ENCODE measurements around the gene NECTIN1. TPM values are rescaled to one million over a fixed set of nuclear protein-coding genes. Genes with fewer than 3 reads are reported as not detected.

NECTIN1 gene
- total and polyA plus RNA-seq, 2 of the 13 experiments (the other 11 are each of a cell fraction or from before 2014, with no cell fraction given), result 3.9 to 7.3 TPM

- TF ChIP-seq SOX13 (IDR thresholded peaks at IDR 0.05), result peak; percentile 53; the same call in 1 of the 2 replicates
- TF ChIP-seq SOX13 (CRISPR knock-in tag; conservative IDR thresholded peaks at IDR 0.05 in 1 of 2, IDR thresholded peaks at IDR 0.05 in 1 of 2), result peak in 1 of 2 experiments; percentile 79; a peak in 2 of 4 replicates
- peak in 1 of 2 experiments; percentile 62; a peak in 1 of 4 replicates for TF ChIP-seq EP300 (IDR thresholded peaks at IDR 0.05; ENCODE audit: low read depth in 2 of 2, low read length in 2 of 2)
- peak; percentile 45; the same call in 1 of the 2 replicates for TF ChIP-seq EP300 (CRISPR knock-in tag; IDR thresholded peaks at IDR 0.05; ENCODE audit: borderline replicate concordance)
- peak; percentile 58; the same call in 1 of the 2 replicates for TF ChIP-seq FOXC1 (CRISPR knock-in tag; IDR thresholded peaks at IDR 0.05; ENCODE audit: borderline replicate concordance)
- peak; percentile 33; the same call in 1 of the 2 replicates for TF ChIP-seq ZMYM4 (CRISPR knock-in tag; IDR thresholded peaks at IDR 0.05)
- TF ChIP-seq PHF8 (CRISPR knock-in tag; IDR thresholded peaks at IDR 0.05), result 0 out of 2 replicates have a peak, but pooled peaks have one; percentile 28
- peak; percentile 18; the same call in 1 of the 2 replicates for TF ChIP-seq SMAD3 (CRISPR knock-in tag; IDR thresholded peaks at IDR 0.05)
- TF ChIP-seq, protein P1, sequence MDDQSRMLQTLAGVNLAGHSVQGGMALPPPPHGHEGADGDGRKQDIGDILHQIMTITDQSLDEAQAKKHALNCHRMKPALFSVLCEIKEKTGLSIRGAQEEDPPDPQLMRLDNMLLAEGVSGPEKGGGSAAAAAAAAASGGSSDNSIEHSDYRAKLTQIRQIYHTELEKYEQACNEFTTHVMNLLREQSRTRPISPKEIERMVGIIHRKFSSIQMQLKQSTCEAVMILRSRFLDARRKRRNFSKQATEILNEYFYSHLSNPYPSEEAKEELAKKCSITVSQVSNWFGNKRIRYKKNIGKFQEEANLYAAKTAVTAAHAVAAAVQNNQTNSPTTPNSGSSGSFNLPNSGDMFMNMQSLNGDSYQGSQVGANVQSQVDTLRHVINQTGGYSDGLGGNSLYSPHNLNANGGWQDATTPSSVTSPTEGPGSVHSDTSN (CRISPR knock-in tag; IDR thresholded peaks at IDR 0.05; ENCODE audit: borderline replicate concordance), result no peak
- TF ChIP-seq CREB1 (IDR thresholded peaks at IDR 0.05), result no peak
- TF ChIP-seq CREB1 (CRISPR knock-in tag; IDR thresholded peaks at IDR 0.05), result no peak
- no peak for TF ChIP-seq ATAD3A (CRISPR knock-in tag; IDR thresholded peaks at IDR 0.05)
- TF ChIP-seq ATF3 (CRISPR knock-in tag; IDR thresholded peaks at IDR 0.05), result no peak
- TF ChIP-seq ZNF468 (CRISPR knock-in tag; IDR thresholded peaks at IDR 0.05), result no peak
- TF ChIP-seq, protein P2, sequence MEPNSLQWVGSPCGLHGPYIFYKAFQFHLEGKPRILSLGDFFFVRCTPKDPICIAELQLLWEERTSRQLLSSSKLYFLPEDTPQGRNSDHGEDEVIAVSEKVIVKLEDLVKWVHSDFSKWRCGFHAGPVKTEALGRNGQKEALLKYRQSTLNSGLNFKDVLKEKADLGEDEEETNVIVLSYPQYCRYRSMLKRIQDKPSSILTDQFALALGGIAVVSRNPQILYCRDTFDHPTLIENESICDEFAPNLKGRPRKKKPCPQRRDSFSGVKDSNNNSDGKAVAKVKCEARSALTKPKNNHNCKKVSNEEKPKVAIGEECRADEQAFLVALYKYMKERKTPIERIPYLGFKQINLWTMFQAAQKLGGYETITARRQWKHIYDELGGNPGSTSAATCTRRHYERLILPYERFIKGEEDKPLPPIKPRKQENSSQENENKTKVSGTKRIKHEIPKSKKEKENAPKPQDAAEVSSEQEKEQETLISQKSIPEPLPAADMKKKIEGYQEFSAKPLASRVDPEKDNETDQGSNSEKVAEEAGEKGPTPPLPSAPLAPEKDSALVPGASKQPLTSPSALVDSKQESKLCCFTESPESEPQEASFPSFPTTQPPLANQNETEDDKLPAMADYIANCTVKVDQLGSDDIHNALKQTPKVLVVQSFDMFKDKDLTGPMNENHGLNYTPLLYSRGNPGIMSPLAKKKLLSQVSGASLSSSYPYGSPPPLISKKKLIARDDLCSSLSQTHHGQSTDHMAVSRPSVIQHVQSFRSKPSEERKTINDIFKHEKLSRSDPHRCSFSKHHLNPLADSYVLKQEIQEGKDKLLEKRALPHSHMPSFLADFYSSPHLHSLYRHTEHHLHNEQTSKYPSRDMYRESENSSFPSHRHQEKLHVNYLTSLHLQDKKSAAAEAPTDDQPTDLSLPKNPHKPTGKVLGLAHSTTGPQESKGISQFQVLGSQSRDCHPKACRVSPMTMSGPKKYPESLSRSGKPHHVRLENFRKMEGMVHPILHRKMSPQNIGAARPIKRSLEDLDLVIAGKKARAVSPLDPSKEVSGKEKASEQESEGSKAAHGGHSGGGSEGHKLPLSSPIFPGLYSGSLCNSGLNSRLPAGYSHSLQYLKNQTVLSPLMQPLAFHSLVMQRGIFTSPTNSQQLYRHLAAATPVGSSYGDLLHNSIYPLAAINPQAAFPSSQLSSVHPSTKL (CRISPR knock-in tag; IDR thresholded peaks at IDR 0.05), result peak; percentile 63
- peak; percentile 27; the same call in 1 of the 2 replicates for TF ChIP-seq PHF20 (CRISPR knock-in tag; IDR thresholded peaks at IDR 0.05)
- TF ChIP-seq HNF1B (CRISPR knock-in tag; IDR thresholded peaks at IDR 0.05), result 0 out of 2 replicates have a peak, but pooled peaks have one; percentile 22
- TF ChIP-seq ZNF652 (CRISPR knock-in tag; IDR thresholded peaks at IDR 0.05; ENCODE audit: borderline replicate concordance, low read depth), result no peak
- TF ChIP-seq FOXJ3 (CRISPR knock-in tag; IDR thresholded peaks at IDR 0.05; ENCODE audit: borderline replicate concordance), result peak; percentile 23; the same call in 1 of the 2 replicates
- peak; percentile 31; the same call in 1 of the 2 replicates for TF ChIP-seq ZNF703 (CRISPR knock-in tag; IDR thresholded peaks at IDR 0.05; ENCODE audit: borderline replicate concordance)
- no peak for TF ChIP-seq TMF1 (CRISPR knock-in tag; IDR thresholded peaks at IDR 0.05; ENCODE audit: low read depth)
- no peak for TF ChIP-seq SOX6 (IDR thresholded peaks at IDR 0.05)
- peak; percentile 71; the same call in 1 of the 2 replicates for TF ChIP-seq SOX6 (CRISPR knock-in tag; IDR thresholded peaks at IDR 0.05)
Observed at GRCh38 chr11:119664063-119664572, 64.9 kb downstream of the NECTIN1 start (continued).

All from HepG2 (cell line).